Keratinocyte (primary cell): ENCODE results near the gene ATF1. TPM values are rescaled to one million over a fixed set of nuclear protein-coding genes. Genes with fewer than 3 reads are reported as not detected.
A peak's percentile ranks its signal among the peaks of the same experiment; 100 is the strongest.

Experiments used
- DNase-seq: peaks from one replicate; pipeline ENCODE4 v3.0.0-alpha.2; 2011; ENCODE audit warnings: low read depth, missing footprints, low spot score
- FAIRE-seq: peaks from 2 replicates; lab custom pipeline; 2011; peaks lifted over from hg19 to GRCh38; lab: Jason Lieb, UNC
- H2AFZ ChIP-seq: 2 replicates; pipeline ENCODE4 v1.6.0; 2012; ENCODE audit warnings: low read length, control low read depth, inconsistent platforms; ENCODE audit not compliant: control insufficient read depth
- H3K27ac ChIP-seq: 2 replicates; pipeline ENCODE4 v1.5.1; 2011; ENCODE audit warnings: low read length; ENCODE audit not compliant: control insufficient read depth, insufficient read depth
- H3K27me3 ChIP-seq: 3 replicates; pipeline ENCODE4 v1.6.0; 2011; ENCODE audit warnings: low read length; ENCODE audit not compliant: control insufficient read depth, insufficient read depth; ENCODE audit errors: extremely low read depth
- H3K36me3 ChIP-seq, 2 experiments: 2 replicates in 1 of 2; 3 replicates in 1 of 2; pipeline ENCODE4 v1.5.1; 2011; ENCODE audit warnings: low read length in 2 of 2, mild to moderate bottlenecking in 1 of 2; ENCODE audit not compliant: control insufficient read depth in 2 of 2, insufficient read depth in 2 of 2; ENCODE audit errors: extremely low read depth in 1 of 2
- H3K4me1 ChIP-seq: 3 replicates; pipeline ENCODE4 v1.5.1; 2011; ENCODE audit warnings: low read length; ENCODE audit not compliant: control insufficient read depth, insufficient read depth; ENCODE audit errors: extremely low read depth
- H3K4me2 ChIP-seq: 3 replicates; pipeline ENCODE4 v1.6.0; 2011; ENCODE audit warnings: low read depth, low read length; ENCODE audit not compliant: control insufficient read depth, insufficient read depth; ENCODE audit errors: extremely low read depth
- H3K4me3 ChIP-seq, 3 experiments: fragments of 200-600 bp in 1 of 3; sonication (generic) in 1 of 3; 2 replicates in 2 of 3; 3 replicates in 1 of 3; pipeline ENCODE4 v1.5.1; 2011 to 2016; ENCODE audit warnings: low read length in 3 of 3, mild to moderate bottlenecking in 3 of 3, control low read depth in 2 of 3, inconsistent platforms in 1 of 3, low read depth in 1 of 3, mixed read lengths in 1 of 3, mixed run types in 1 of 3, moderate library complexity in 1 of 3; ENCODE audit not compliant: control insufficient read depth in 2 of 3, insufficient read depth in 2 of 3; ENCODE audit errors: extremely low read depth in 1 of 3
- H3K79me2 ChIP-seq: 2 replicates; pipeline ENCODE4 v1.6.0; 2012; ENCODE audit warnings: low read length; ENCODE audit not compliant: control insufficient read depth, insufficient read depth
- H3K9ac ChIP-seq: 3 replicates; pipeline ENCODE4 v1.6.0; 2011; ENCODE audit warnings: low read length; ENCODE audit not compliant: control insufficient read depth, insufficient read depth; ENCODE audit errors: extremely low read depth
- H3K9me1 ChIP-seq: 3 replicates; pipeline ENCODE4 v1.6.0; 2011; ENCODE audit warnings: low read length; ENCODE audit not compliant: control insufficient read depth, insufficient read depth; ENCODE audit errors: extremely low read depth
- H3K9me3 ChIP-seq: 2 replicates; pipeline ENCODE4 v1.5.1; 2012; ENCODE audit warnings: low read depth, low read length; ENCODE audit not compliant: control insufficient read depth
- H4K20me1 ChIP-seq: 3 replicates; pipeline ENCODE4 v1.6.0; 2011; ENCODE audit warnings: low read length; ENCODE audit not compliant: control insufficient read depth, insufficient read depth; ENCODE audit errors: extremely low read depth
- CTCF ChIP-seq, 3 experiments: IDR thresholded peaks in 1 of 3; conservative IDR thresholded peaks in 1 of 3; optimal IDR thresholded peaks in 1 of 3; 2 replicates in 2 of 3; 3 replicates in 1 of 3; pipeline versions ENCODE3 to v1.5.1; 2011; ENCODE audit warnings: low read length in 3 of 3, mild to moderate bottlenecking in 3 of 3, moderate library complexity in 2 of 3, control low read depth in 1 of 3, inconsistent platforms in 1 of 3; ENCODE audit not compliant: insufficient read depth in 2 of 3; ENCODE audit errors: extremely low read depth in 1 of 3
- EZH2 ChIP-seq: IDR thresholded peaks from one replicate; pipeline ENCODE4 v1.6.1; 2012; ENCODE audit warnings: inconsistent platforms, mild to moderate bottlenecking, low read length, moderate library complexity
- dilution Hi-C: fragments of 300-500 bp; cut with MboI; formaldehyde crosslinking; loops from one replicate; pipeline ENCODE4 v1.7.0; 2020; ENCODE audit warnings: low sequenced_read_pairs; ENCODE audit not compliant: extremely low pct_ligation_motif_present
- polyA plus RNA-seq, 5 experiments: library from polyadenylated mRNA; depleted of rRNA in 3 of 5; stranded (reverse) in 3 of 5; stranded (forward) in 1 of 5; unstranded in 1 of 5; fragments of >200 nt; gene quantifications; 1 replicate in 1 of 5; 2 replicates in 3 of 5; 3 replicates in 1 of 5; pipeline versions ENCODE4 v1.2.1 to v1.2.3, GENCODE V29; 2011 to 2012; ENCODE audit warnings: missing spikeins in 2 of 5, low read depth in 1 of 5, low replicate concordance in 1 of 5

The ATF1 gene
- polyA plus RNA-seq, 1 donor (not counting 4 experiments of a cell fraction or from before 2014, with no cell fraction given): 37.4 TPM

GRCh38 chr12:50753232-50753769, 10.6 kb upstream of the ATF1 start:
- no peaks in the 10 kb centered on the region for H3K27me3 ChIP-seq
- no peaks in the 10 kb centered on the region for H3K9me1 ChIP-seq
- H3K9me3 ChIP-seq: no peaks in the 10 kb centered on the region
- dilution Hi-C loops: no loop called here
- FAIRE-seq: no peak
- TF ChIP-seq EZH2: no peak
- no peak for TF ChIP-seq CTCF (optimal IDR thresholded peaks at IDR 0.05 in 1 of 3, IDR thresholded peaks at IDR 0.05 in 1 of 3, conservative IDR thresholded peaks at IDR 0.05 in 1 of 3; ENCODE audit: extremely low read depth in 1 of 3, insufficient read depth in 2 of 3, low read length in 3 of 3)
- no peak overlapping the region for H3K4me2 ChIP-seq
- no peak for DNase-seq
- no peak overlapping the region for H3K27ac ChIP-seq
- no peaks in the 10 kb centered on the region for H4K20me1 ChIP-seq
- no peak overlapping the region for H2AFZ ChIP-seq
- H3K9ac ChIP-seq: no peak overlapping the region
- peaks cover 0 to 10% of the 10 kb centered on the region in 2 experiments for H3K36me3 ChIP-seq
- H3K4me3 ChIP-seq: no peak overlapping the region
- no peaks in the 10 kb centered on the region for H3K79me2 ChIP-seq
- H3K4me1 ChIP-seq: no peaks in the 10 kb centered on the region

GRCh38 chr12:50764286-50765094, 589 bp downstream of the ATF1 start:
- TF ChIP-seq EZH2 (no peak), CTCF (optimal IDR thresholded peaks at IDR 0.05 in 1 of 3, IDR thresholded peaks at IDR 0.05 in 1 of 3, conservative IDR thresholded peaks at IDR 0.05 in 1 of 3; ENCODE audit: extremely low read depth in 1 of 3, insufficient read depth in 2 of 3, low read length in 3 of 3) (no peak)
- H3K9ac ChIP-seq: peak overlapping the region; percentile 94
- H3K36me3 ChIP-seq: no peaks in the 10 kb centered on the region
- H3K4me3 ChIP-seq: peak overlapping the region; percentile 72 to 94 (median 90)
- DNase-seq: no peak
- no peak for FAIRE-seq
- H3K4me2 ChIP-seq: peak overlapping the region; percentile 85
- H2AFZ ChIP-seq: peak overlapping the region; percentile 82
- H3K79me2 ChIP-seq: peaks cover 42% of the 10 kb centered on the region
- H3K27ac ChIP-seq: peak overlapping the region; percentile 93
- no peaks in the 10 kb centered on the region for H3K9me3 ChIP-seq
- no peaks in the 10 kb centered on the region for H3K27me3 ChIP-seq
- no peaks in the 10 kb centered on the region for H3K9me1 ChIP-seq
- H3K4me1 ChIP-seq: peaks cover 25% of the 10 kb centered on the region
- no peaks in the 10 kb centered on the region for H4K20me1 ChIP-seq
- dilution Hi-C loops: no loop called here
